CD4-positive, CD25-positive, alpha-beta regulatory T cell (primary cell): ENCODE results near the gene INO80D. TPM values are rescaled to one million over a fixed set of nuclear protein-coding genes. Genes with fewer than 3 reads are reported as not detected.
"Not testable (repeated sequence)": the region's sequence is repeated elsewhere in the genome, so short reads cannot be mapped to it uniquely, and the experiment has no call there.

Experiments used
- ATAC-seq, 2 donors: fragments of 150-1000 bp; cut with Tn5 transposase; one replicate each; pipeline ENCODE4 v1.10.0; 2021; ENCODE audit warnings: low read depth in 2 of 2, moderate number of reproducible peaks in 2 of 2, moderate library complexity in 1 of 2
- DNase-seq, 3 donors: peaks; one replicate each; pipeline versions ENCODE4 v3.0.0 to v3.0.0-alpha.2; 2012 to 2022; ENCODE audit warnings: mixed read lengths in 1 of 3
- H3K27ac ChIP-seq: one replicate; pipeline ENCODE4 v1.7.0; 2013; ENCODE audit warnings: mild to moderate bottlenecking, low read length; ENCODE audit not compliant: insufficient read depth, poor library complexity, severe bottlenecking
- H3K27me3 ChIP-seq: one replicate; pipeline ENCODE4 v1.7.0; 2013; ENCODE audit warnings: low read length; ENCODE audit not compliant: control insufficient read depth, insufficient read depth
- H3K36me3 ChIP-seq: one replicate; pipeline ENCODE4 v1.7.0; 2013; ENCODE audit warnings: mild to moderate bottlenecking, low read length, moderate library complexity; ENCODE audit not compliant: control insufficient read depth, insufficient read depth
- H3K4me1 ChIP-seq: 2 replicates; pipeline ENCODE4 v1.7.0; 2013; ENCODE audit warnings: mild to moderate bottlenecking, low read length; ENCODE audit not compliant: insufficient read depth, control insufficient read depth, poor library complexity, severe bottlenecking
- H3K4me3 ChIP-seq: one replicate; pipeline ENCODE4 v1.7.0; 2013; ENCODE audit warnings: low read depth, mild to moderate bottlenecking, low read length, moderate library complexity
- H3K9me3 ChIP-seq, 2 experiments: 1 replicate in 1 of 2; 2 replicates in 1 of 2; pipeline ENCODE4 v1.7.0; 2013; ENCODE audit warnings: low read length in 2 of 2, mild to moderate bottlenecking in 1 of 2, moderate library complexity in 1 of 2; ENCODE audit not compliant: control insufficient read depth in 2 of 2
- H3K27ac Mint-ChIP-seq, 3 donors: one replicate each; pipeline ENCODE4 v1.8.0; 2020 to 2022; ENCODE audit warnings: mild to moderate bottlenecking in 3 of 3, mixed read lengths in 3 of 3, moderate library complexity in 2 of 3
- H3K27me3 Mint-ChIP-seq: one replicate; pipeline ENCODE4 v1.8.0; 2022; ENCODE audit warnings: mild to moderate bottlenecking, mixed read lengths
- H3K36me3 Mint-ChIP-seq: one replicate; pipeline ENCODE4 v1.8.0; 2020; ENCODE audit warnings: mixed read lengths
- H3K4me1 Mint-ChIP-seq, 4 donors: one replicate each; pipeline ENCODE4 v1.8.0; 2020 to 2022; ENCODE audit warnings: mixed read lengths in 4 of 4, mild to moderate bottlenecking in 1 of 4
- H3K4me3 Mint-ChIP-seq, 4 donors: one replicate each; pipeline ENCODE4 v1.8.0; 2020 to 2022; ENCODE audit warnings: mild to moderate bottlenecking in 4 of 4, mixed read lengths in 4 of 4, moderate library complexity in 3 of 4
- H3K9me3 Mint-ChIP-seq, 7 donors: one replicate each; pipeline ENCODE4 v1.8.0; 2020 to 2022; ENCODE audit warnings: mixed read lengths in 7 of 7, mild to moderate bottlenecking in 3 of 7, moderate library complexity in 2 of 7
- polyA plus RNA-seq, 4 donors: library from polyadenylated mRNA; unstranded; fragments of 300-500 nt; fragmentation: Illumina TruSeq; gene quantifications; one replicate each; pipeline ENCODE4 v1.2.3, GENCODE V29; 2021
- total RNA-seq: library from RNA; stranded (reverse); gene quantifications from one replicate; pipeline ENCODE4 v1.2.3, GENCODE V29; 2022

INO80D gene
- total and polyA plus RNA-seq, 5 donors from 2014 or later: 6.7 to 59.1 (median 8.6) TPM

DNA sequence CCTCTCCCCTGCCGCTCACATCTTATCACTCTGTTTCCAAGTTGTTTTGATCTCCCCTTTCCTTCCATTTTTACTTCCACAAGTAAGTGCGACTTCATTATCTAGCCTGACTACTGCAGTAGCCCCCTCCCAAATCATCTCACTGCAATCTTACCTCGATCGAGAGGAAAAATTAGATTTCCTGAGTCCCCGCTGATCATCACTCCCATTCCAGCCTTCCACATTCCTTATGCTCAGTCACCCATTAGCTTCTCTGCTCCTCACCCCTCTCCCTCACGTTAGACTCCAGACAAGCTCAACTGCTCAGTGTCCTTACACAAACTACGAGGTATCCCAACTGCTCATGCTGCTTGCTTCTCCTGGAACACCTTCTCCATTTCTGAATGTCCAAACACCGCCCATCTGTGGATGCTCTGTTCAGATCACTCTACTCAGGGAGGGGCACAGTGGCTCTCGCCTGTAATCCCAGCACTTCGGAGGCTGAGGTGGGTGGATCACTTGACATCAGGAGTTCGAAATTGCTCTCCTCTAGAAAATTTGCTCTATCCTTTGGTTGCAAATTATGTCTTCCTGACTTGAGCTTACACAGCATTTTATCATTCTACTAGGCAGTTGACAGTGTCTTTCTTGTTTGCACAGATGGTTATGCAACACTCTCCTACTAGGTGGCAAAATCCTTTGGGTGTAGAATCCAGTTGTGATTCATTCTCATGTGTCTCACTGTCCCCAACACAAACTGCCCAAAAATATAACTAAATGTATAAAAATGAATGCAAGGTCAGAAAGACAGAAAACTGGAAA lies 96.5 kb downstream of the INO80D start:
- H3K4me3 ChIP-seq: no peak overlapping the region
- H3K27ac ChIP-seq: no peak overlapping the region
- peaks cover under 1 to 8% (median 2%) of the 10 kb centered on the region in 4 donors for H3K4me1 Mint-ChIP-seq
- peaks cover 9% of the 10 kb centered on the region for H3K36me3 Mint-ChIP-seq
- H3K4me3 Mint-ChIP-seq: no peak overlapping the region
- no peaks in the 10 kb centered on the region for H3K27me3 Mint-ChIP-seq
- H3K4me1 ChIP-seq: no peaks in the 10 kb centered on the region
- H3K27me3 ChIP-seq: no peaks in the 10 kb centered on the region
- DNase-seq: no peak
- peak overlapping the region; percentile 16 to 67 (median 22) for H3K27ac Mint-ChIP-seq
- ATAC-seq: no peak
- peaks cover 0 to 1% (median 0%) of the 10 kb centered on the region in 7 donors for H3K9me3 Mint-ChIP-seq
- H3K9me3 ChIP-seq: no peaks in the 10 kb centered on the region
- H3K36me3 ChIP-seq: no peaks in the 10 kb centered on the region

DNA sequence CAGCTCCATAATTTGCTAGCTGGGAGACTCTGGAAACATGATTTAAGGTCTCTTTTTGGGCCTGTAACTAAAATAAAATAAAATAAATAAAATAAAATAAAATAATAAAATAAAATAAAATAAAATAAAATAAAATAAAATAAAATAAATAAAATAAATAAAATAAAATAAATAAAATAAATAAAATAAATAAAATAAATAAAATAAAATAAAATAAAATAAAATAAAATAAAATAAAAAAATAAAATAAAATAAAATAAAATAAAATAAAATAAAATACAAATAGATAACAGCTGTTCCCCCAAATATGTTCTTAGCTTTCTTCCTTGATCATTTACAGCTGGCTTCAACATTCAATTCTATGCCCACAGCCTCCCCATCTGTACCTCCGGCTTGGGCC lies 97.3 kb downstream of the INO80D start:
- H3K4me1 Mint-ChIP-seq: peaks cover 0 to 11% (median 3%) of the 10 kb centered on the region in 4 donors
- H3K36me3 Mint-ChIP-seq, H3K27ac ChIP-seq, H3K27me3 ChIP-seq, H3K9me3 Mint-ChIP-seq, H3K4me3 Mint-ChIP-seq, H3K9me3 ChIP-seq, H3K36me3 ChIP-seq, ATAC-seq, H3K27me3 Mint-ChIP-seq, H3K4me3 ChIP-seq, DNase-seq, H3K4me1 ChIP-seq: not testable (repeated sequence)
- H3K27ac Mint-ChIP-seq: peak overlapping the region in 1 of 3 donors; percentile 16

DNA sequence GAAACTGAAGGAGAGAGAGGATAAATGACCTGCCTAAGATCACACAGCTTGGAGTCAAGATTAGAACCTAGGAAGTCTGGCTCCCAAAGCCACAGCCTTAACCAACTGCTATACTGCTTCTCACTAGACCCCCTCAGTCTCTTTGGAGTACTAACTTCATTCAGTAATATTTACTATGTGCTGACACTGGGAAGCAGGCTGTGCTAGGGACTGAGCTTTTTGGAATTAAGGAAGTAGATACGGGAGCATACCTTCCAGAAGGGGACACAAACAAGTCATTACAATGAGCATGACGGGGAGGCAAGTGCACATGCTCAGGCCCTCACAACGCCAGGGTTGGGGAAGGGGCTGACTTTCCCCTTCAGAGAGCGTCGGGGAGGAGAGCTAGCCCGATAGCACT lies 97.7 kb downstream of the INO80D start:
- H3K9me3 ChIP-seq: no peaks in the 10 kb centered on the region
- no peaks in the 10 kb centered on the region for H3K27me3 Mint-ChIP-seq
- ATAC-seq: no peak
- H3K36me3 Mint-ChIP-seq: peaks cover 5% of the 10 kb centered on the region
- H3K27ac ChIP-seq: no peak overlapping the region
- H3K36me3 ChIP-seq: no peaks in the 10 kb centered on the region
- no peak overlapping the region for H3K27ac Mint-ChIP-seq
- peaks cover 0 to 11% (median 3%) of the 10 kb centered on the region in 4 donors for H3K4me1 Mint-ChIP-seq
- no peak for DNase-seq
- no peaks in the 10 kb centered on the region for H3K27me3 ChIP-seq
- peaks cover 4% of the 10 kb centered on the region for H3K4me1 ChIP-seq
- H3K4me3 ChIP-seq: no peak overlapping the region
- H3K4me3 Mint-ChIP-seq: no peak overlapping the region
- peaks cover 0 to 1% (median 0%) of the 10 kb centered on the region in 7 donors for H3K9me3 Mint-ChIP-seq

DNA sequence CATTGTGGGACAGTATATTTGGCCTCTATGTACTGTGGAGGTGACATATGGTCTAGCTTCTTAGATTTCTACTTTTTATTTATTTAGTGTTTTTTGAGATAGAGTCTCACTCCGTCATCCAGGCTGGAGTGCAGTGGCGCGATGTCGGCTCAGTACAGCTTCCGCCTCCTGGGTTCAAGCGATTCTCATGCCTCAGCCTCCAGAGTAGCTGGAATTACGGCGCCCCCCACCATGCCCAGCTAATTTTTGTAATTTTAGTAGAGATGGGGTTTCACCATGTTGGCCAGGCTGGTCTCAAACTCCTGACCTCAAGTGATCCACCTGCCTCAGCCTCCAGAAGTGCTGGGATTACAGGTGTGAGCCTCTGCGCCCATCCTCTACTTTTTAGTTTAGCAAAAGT lies 99.6 kb downstream of the INO80D start:
- not testable (repeated sequence) for H3K36me3 ChIP-seq, H3K4me3 Mint-ChIP-seq, H3K9me3 Mint-ChIP-seq, H3K9me3 ChIP-seq, H3K27ac ChIP-seq, DNase-seq, H3K27me3 Mint-ChIP-seq, H3K27me3 ChIP-seq, ATAC-seq, H3K27ac Mint-ChIP-seq, H3K36me3 Mint-ChIP-seq, H3K4me3 ChIP-seq, H3K4me1 ChIP-seq
- H3K4me1 Mint-ChIP-seq: peaks cover 0 to 16% (median 4%) of the 10 kb centered on the region in 4 donors

DNA sequence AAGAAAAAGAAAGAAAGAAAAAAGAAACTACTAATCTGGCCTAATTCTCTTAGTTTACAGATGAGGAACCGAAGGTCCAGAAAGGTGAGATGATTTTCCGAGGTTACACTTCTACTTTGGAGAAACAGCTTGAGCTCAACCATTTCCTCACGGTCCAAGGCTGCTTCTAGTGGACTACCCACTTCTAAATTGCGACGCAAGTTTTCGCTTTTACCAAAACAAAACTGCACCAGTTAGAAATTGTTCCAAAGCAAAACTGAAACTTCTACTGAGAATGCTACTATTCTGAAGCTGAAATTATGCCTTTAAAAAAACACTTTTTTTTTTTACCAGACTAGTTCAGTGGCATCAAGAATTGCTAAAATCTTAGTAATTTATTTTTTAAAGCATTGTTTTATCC lies 101.6 kb downstream of the INO80D start:
- H3K4me1 ChIP-seq: peaks cover 4% of the 10 kb centered on the region
- H3K9me3 ChIP-seq: no peaks in the 10 kb centered on the region
- H3K4me3 ChIP-seq: peak overlapping the region; percentile 71
- ATAC-seq (no peak), DNase-seq (peak in 1 of 3 donors; percentile 62)
- H3K9me3 Mint-ChIP-seq: peaks cover 0 to 2% (median 0%) of the 10 kb centered on the region in 7 donors
- H3K27ac ChIP-seq: no peak overlapping the region
- H3K4me3 Mint-ChIP-seq: peak overlapping the region in 3 of 4 donors; percentile 48 to 61 (median 60)
- peak overlapping the region in 1 of 3 donors; percentile 36 for H3K27ac Mint-ChIP-seq
- no peaks in the 10 kb centered on the region for H3K27me3 Mint-ChIP-seq
- H3K4me1 Mint-ChIP-seq: peaks cover 0 to 16% (median 5%) of the 10 kb centered on the region in 4 donors
- H3K36me3 ChIP-seq: no peaks in the 10 kb centered on the region
- H3K36me3 Mint-ChIP-seq: no peaks in the 10 kb centered on the region
- H3K27me3 ChIP-seq: no peaks in the 10 kb centered on the region

DNA sequence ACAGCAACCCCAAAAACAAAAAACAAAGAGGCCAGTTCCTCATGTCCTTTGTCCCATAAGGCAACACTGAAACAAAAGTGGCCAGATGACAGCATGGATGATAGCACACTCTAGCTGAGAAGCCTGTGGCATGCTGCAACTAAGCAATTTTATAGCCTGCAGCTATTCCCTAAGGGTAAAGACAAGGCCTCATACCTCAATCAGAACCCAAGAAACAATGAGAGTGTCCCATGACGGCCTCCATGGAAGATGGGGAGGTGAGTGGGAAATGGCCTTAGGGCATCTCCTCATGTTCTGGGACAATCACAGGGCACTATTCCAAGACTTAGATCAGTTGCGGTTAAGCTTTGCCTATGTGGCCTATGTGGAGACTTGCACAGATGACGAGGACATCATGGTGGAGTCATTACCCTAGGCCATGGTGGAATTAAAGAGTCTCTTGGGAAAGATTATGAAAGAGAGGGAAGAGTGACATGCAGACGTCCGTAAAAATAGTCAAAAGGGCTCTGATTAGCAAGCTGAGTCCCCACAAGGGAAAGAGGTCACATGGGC lies 103.1 kb downstream of the INO80D start:
- no peak overlapping the region for H3K4me3 Mint-ChIP-seq

DNA sequence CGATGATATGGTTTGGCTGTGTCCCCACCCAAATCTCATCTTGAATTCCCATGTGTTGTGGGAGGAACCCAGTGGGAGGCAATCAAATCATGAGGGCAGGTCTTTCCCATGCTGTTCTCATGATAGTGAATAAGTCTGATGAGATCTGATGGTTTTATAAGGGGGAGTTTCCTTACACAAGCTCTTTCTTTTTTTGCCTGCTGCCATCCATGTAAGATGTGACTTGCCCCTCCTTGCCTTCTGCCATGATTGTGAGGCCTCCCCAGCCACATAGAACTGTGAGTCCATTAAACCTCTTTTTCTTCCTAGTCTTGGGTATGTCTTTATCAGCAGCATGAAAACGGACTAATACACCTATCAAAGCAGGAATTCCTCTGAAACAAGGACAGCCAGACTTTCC lies 107.2 kb downstream of the INO80D start:
- not testable (repeated sequence) for H3K27ac ChIP-seq, H3K27me3 Mint-ChIP-seq, DNase-seq, H3K4me1 ChIP-seq, H3K4me3 Mint-ChIP-seq, H3K36me3 Mint-ChIP-seq, H3K4me3 ChIP-seq, H3K27me3 ChIP-seq, H3K9me3 Mint-ChIP-seq, H3K9me3 ChIP-seq, H3K4me1 Mint-ChIP-seq, ATAC-seq, H3K36me3 ChIP-seq, H3K27ac Mint-ChIP-seq

More for the DNA sequence above, 103.1 kb downstream of the INO80D start:
- H3K27ac Mint-ChIP-seq: no peak overlapping the region
- peaks cover 4% of the 10 kb centered on the region for H3K4me1 ChIP-seq
- no peaks in the 10 kb centered on the region for H3K36me3 ChIP-seq
- DNase-seq: no peak
- H3K9me3 ChIP-seq: no peaks in the 10 kb centered on the region
- no peaks in the 10 kb centered on the region for H3K27me3 Mint-ChIP-seq
- H3K9me3 Mint-ChIP-seq: peaks cover 0 to 3% (median 0%) of the 10 kb centered on the region in 7 donors
- no peak overlapping the region for H3K4me3 ChIP-seq
- no peak for ATAC-seq
- H3K27me3 ChIP-seq: no peaks in the 10 kb centered on the region
- peaks cover 0 to 16% (median 7%) of the 10 kb centered on the region in 4 donors for H3K4me1 Mint-ChIP-seq
- H3K27ac ChIP-seq: no peak overlapping the region
- no peaks in the 10 kb centered on the region for H3K36me3 Mint-ChIP-seq

DNA sequence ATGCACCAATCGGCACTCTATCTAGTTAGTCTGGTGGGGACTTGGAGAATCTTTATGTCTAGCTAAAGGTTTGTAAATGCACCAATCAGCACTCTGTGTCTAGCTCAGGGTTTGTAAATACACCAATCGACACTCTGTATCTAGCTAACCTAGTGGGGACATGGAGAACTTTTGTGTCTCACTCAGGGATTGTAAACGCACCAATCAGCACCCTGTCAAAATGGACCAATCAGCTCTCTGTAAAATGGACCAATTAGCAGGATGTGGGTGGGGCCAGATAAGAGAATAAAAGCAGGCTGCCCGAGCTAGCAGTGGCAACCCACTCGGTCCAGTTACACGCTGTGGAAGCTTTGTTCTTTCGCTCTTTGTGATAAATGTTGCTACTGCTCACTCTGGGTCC lies 108.3 kb downstream of the INO80D start:
- not testable (repeated sequence) for H3K4me1 Mint-ChIP-seq, DNase-seq, H3K27ac ChIP-seq, H3K9me3 ChIP-seq, H3K36me3 Mint-ChIP-seq, H3K27me3 ChIP-seq, H3K9me3 Mint-ChIP-seq, ATAC-seq, H3K36me3 ChIP-seq, H3K4me3 ChIP-seq, H3K4me3 Mint-ChIP-seq, H3K27me3 Mint-ChIP-seq, H3K27ac Mint-ChIP-seq, H3K4me1 ChIP-seq
